NT2/D1 (cell line): ENCODE results near the gene TENM3.

Experiments
- SUZ12 ChIP-seq: IDR thresholded peaks from 2 replicates; pipeline ENCODE4 v1.6.1; 2011; ENCODE audit not compliant: insufficient read length, insufficient read depth; ENCODE audit errors: extremely low read depth
- ZNF274 ChIP-seq: IDR thresholded peaks from 2 replicates; pipeline ENCODE4 v1.6.1; 2011; ENCODE audit warnings: mild to moderate bottlenecking, low read depth, low read length

DNA sequence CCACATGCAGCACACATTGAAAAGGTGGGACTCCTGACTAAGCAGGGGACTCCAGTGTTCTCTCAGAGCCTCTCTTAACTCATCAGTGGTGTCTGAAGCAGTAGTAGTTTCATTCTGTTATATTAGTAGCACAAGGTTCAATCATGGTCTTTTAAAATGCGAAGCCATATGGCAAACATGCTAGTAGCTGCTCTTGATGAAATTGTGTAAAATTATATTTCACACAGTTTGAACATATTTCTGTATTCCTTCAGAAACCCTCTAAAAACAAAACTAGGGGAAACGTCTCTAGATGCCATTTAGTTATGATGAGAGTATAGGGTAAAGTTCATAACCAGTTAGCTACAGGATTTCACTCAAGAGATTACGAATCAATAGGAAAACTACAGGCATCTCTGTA lies 497.1 kb downstream of the TENM3 start:
- TF ChIP-seq ZNF274: no peak
- no peak for TF ChIP-seq SUZ12
